B cell (primary cell): ENCODE measurements around the gene ABR.
"Not testable (repeated sequence)": the region's sequence is repeated elsewhere in the genome, so short reads cannot be mapped to it uniquely, and the experiment has no call there.

Experiments used
- EZH2 ChIP-seq: IDR thresholded peaks from 2 replicates; pipeline ENCODE4 v1.6.1; 2012; ENCODE audit warnings: borderline replicate concordance, low read depth, mild to moderate bottlenecking, moderate library complexity, low read length; ENCODE audit not compliant: insufficient read depth, poor library complexity, severe bottlenecking
- TF ChIP-seq, protein P1 (sequence below): fragments of 200-600 bp; IDR thresholded peaks from one replicate; pipeline ENCODE4 v1.8.0; 2022; ENCODE audit warnings: antibody characterized with exemption, mild to moderate bottlenecking

DNA sequence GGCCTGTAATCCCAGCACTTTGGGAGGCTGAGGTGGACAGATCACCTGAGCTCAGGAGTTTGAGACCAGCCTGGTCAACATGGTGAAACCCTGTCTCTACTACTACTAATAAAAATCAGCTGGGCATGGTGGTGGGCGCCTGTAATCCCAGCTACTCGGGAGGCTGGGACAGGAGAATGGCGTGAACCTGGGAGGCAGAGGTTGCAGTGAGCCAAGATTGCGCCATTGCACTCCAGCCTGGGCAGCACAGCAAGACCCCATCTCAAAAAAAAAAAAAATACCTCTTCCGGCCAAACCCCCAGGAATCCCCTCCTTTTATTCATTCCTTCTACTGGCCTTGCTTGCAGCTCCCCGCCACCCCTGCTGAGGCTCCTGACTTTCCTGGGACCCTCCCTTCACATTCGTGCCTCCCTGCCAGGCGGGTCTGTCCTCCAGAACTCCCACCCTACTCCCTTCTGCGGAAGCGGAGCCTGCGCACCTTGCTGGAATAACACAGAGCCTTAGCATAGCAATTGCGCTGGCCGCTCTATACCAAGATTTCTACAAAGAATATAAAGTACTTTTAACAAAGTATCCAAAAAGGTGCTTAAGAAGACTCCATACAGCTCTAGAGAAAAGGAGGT lies 135.3 kb downstream of the ABR start:
- TF ChIP-seq, protein P1, sequence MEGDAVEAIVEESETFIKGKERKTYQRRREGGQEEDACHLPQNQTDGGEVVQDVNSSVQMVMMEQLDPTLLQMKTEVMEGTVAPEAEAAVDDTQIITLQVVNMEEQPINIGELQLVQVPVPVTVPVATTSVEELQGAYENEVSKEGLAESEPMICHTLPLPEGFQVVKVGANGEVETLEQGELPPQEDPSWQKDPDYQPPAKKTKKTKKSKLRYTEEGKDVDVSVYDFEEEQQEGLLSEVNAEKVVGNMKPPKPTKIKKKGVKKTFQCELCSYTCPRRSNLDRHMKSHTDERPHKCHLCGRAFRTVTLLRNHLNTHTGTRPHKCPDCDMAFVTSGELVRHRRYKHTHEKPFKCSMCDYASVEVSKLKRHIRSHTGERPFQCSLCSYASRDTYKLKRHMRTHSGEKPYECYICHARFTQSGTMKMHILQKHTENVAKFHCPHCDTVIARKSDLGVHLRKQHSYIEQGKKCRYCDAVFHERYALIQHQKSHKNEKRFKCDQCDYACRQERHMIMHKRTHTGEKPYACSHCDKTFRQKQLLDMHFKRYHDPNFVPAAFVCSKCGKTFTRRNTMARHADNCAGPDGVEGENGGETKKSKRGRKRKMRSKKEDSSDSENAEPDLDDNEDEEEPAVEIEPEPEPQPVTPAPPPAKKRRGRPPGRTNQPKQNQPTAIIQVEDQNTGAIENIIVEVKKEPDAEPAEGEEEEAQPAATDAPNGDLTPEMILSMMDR = not testable (repeated sequence)
- TF ChIP-seq EZH2 = not testable (repeated sequence)
